GM21529 (cell line): ENCODE measurements around the gene TSPOAP1.

Experiments
- ATAC-seq: cut with Tn5 transposase; IDR thresholded peaks from one replicate; pipeline ENCODE4 v1.9.1; 2021; ENCODE audit not compliant: unreplicated experiment

The TSPOAP1 gene

GRCh38 chr17:58363457-58364185, 35.0 kb upstream of the TSPOAP1 start:
- no peak for ATAC-seq

DNA sequence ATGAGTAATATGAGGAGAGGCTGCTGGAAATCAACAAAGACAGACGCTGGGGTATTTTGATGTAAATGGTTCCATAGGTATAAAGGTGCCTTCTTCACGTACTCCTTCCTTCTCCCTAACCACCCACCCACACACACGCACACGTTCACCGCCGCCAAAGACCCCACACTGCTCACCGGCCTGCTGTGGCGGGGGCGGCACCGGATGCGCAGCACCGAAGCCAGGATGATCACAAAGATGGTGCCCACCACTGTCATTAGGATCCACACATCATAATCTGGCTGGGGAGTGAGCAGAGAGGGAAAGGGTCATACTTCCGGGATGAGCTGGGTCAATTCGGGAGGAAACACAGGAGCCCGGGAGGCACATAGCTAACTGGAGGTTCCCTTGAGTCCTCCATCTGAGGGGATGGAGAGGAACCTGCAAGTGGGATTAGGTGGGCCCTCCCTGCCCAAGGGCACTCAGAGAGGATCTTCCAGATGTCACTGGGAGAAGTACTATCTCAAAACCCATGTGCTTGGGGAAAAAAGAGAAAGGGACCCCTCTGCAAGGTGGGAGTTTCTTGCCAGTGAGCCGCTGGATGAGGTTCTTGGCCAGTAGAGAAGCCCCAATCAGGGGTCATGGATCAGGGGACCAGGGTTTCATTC, 33.9 kb upstream of the TSPOAP1 start:
- no peak for ATAC-seq

- no peak for ATAC-seq
Measured at GRCh38 chr17:58360296-58361063, 31.9 kb upstream of the TSPOAP1 start.

DNA sequence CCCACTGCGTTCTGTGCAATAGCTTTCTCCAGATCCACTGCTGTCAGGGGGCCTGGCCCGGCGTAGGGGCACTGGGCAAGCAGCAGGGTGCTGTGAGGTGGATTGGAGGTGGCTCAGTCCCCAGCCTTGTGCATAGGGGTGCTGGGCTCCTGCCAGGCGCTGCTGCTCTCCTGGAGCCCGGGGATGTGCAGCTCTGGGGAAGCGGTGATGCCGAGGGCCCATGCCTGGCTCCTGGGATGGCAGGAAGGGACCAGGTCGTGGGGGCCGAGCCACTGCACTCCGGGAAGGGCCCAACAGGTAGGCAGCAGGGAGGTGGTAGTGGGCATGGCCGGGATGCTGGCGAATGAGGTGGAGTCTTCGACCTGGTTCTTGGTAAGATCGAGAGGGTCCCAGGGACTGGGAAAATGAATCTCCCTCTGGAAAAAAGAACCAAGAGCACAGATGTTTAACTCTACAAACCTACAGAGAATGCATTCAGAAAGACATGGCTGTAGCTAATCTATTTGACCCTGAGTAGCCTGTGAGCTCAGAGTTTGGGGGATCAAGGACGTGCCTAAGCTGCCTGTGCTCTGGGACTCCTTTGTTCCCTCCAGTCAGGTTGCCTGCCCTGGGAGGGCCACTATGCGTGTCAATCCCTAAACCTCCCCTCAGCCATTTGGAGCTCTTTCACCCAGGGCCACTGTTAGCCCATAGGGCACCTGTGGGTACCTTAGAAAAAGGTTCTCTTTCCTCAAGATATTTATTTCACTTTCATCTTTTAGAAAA, 30.0 kb upstream of the TSPOAP1 start:
- ATAC-seq, result no peak

DNA sequence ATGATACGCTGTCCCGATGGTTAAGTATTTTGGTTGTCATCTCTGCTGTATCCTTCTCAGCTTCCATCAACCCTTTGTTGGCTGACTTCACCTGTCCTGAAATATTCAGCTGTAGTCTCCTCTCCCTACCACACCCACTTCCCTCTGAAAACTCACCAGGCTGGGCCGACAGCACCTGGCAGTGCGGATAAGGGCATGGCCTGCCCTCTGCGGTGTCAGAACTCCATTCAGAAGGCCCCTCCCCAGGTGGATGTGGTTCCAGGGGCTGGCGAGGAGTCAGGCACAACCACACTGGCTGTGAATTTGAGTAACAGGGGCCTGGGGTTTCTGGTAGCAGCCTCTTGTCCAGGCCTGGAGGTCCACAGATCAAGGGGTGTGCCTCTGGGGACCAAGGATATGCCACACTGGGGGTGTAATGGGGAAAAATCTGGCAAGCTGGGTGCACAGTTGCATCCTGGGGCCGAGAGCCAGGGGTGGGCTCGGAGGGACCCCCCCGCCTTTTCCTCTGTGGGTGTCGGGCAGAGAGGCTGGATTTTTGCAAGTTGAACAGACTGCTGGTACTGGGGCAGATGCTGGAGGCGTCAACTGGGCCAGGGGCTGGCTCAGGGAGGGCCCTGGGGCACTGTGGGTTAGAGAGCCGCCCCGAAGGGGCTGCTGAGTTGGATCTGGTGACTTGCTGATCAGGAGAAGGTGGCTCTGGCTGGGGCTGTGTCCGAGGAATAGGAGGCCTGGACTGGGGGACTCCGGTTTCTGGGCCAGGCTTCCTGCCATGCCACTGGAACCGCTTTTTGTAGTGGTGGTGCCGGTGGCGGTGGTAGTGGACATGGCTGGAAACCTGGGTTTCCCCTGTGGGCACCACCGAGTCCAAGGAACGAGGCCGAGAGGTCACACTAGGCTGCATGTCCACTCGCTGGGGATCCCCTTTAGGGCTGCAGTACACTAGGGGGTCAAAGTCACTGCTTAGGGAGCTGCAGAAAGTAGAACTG, 29.0 kb upstream of the TSPOAP1 start:
- no peak for ATAC-seq

- no peak for ATAC-seq
Measured at GRCh38 chr17:58356231-58356630, 27.6 kb upstream of the TSPOAP1 start.

DNA sequence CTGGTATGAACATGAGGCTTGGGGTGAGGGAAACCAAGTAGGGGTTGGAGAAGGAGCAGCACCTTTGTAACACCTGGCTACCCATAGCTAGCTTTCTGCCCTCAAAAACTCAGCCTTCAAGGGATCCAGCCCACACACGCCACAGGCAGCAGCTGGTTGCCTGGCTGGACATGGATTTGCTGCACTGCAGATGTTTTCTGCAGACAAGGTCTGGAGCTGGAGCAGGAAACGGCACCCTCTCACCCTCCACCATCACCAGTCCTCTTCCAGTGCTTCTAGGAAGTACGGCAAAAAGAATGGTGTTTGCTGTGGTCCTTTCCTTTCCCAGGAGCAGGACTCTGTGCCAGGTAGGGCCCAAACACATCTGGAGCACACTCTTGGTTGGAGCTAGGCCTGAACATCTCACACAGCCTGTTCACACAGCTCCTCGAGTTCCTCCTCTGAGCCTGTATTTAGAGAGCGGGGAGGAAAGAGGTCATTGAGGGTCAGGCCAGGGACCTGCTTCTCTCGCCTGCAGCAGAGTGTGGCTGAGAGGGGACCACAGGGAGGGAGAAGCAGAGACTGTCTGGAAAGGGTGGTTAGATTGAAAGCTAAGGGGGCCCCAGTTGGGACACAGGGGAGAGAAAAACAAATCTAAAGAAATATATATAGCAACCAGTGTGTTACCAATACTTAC, 26.1 kb upstream of the TSPOAP1 start:
- no peak for ATAC-seq

DNA sequence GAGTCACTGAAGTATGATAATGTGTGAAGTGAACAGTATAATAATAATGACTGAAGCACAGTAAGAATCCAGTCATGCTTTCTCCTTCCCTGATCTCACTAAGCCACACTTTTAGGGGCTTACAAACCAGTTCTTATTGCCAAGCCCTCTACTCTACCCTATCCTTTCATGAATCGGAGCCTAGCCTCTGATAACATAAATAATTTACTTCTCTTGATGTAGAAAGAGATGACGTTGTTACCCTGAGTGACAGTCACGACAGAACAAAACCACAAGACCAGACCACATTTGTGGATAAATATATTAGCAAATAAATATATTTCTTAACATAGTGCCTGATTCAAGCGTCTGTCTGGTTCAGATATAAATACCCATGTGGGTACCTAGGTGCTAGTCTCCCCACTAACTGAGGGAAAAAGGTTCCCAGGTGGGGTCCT, 24.8 kb upstream of the TSPOAP1 start:
- no peak for ATAC-seq

DNA sequence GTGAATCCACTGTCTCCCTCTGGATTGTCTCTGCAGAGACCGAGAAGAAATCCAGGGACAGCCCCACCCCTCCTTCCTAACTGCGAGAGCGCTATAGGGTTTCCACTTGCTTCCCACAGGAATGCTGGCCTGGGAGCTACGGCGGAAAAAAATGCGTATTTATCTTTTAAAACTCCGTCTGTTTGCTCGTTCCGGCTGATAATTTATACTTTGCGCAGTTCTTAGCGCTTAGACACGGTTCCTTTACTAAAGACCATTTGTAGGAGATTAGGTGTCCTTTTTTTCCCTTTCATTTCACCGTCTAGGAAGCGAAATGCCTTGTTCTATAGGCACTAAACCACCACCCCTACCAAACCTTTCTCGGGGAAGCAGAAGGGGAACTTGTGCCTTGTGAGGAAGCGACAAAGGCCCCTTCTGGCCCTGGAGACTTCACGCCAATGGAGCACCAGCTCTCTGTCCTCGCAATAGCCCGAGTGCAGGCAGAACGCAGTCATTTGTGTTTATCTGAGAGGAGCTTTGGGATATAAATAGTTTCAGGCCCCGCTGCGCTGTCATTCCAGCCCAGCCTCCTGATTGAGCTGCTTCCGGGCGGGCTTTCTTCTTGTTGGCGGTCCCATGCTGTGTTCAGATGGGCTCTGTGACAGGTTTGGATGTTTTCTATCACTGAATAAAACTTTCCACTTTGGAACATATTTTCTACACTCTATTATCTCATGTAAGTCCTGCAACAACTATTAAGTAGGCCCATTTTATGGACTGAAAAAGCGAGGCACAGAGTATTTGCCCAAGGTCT, 24.2 kb upstream of the TSPOAP1 start:
- peak; percentile 6 for ATAC-seq

DNA sequence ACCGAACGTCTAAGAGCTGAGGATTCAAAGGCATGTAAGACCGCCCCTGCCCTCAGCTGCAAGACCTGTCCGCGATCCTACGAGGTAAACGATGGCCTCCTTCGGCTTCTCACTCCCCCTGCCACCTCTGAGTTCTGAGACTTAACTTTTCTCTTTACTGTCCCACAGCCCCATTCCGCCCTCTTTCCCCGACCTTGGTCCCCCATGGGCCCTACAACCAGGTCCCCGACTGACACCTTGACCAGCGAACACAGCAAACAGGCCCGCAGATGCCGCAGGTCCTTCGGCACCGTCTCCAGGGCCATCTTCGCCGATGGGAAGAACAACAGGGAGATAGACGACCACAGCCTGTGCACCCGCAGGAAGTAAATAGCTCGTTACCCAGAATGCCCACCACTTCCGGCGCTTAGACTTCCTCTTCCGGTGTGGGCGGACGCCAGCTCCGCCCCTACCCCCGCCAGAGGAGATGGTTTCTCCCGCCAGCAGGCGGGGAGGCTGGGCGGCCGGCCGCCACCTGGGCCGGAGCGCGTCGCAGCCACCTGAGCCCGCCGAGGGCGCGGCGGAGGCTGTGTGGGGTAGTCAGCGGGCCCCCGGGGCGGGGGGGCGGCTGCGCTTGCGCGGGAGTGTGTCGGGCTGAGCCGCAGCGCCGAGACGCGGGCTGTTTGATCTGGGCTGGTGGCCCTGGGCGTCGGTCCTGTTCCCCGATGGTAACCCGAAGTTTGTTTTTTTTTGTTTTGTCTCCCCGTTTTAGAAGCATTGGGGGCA, 23.4 kb upstream of the TSPOAP1 start, which contains the start of gene SUPT4H1:
TSS of gene SUPT4H1 (minus strand) at position 371 of the 765 bp plus-strand sequence. CDS start at position 305, 66 bp downstream.
- ATAC-seq, result peak; percentile 84

DNA sequence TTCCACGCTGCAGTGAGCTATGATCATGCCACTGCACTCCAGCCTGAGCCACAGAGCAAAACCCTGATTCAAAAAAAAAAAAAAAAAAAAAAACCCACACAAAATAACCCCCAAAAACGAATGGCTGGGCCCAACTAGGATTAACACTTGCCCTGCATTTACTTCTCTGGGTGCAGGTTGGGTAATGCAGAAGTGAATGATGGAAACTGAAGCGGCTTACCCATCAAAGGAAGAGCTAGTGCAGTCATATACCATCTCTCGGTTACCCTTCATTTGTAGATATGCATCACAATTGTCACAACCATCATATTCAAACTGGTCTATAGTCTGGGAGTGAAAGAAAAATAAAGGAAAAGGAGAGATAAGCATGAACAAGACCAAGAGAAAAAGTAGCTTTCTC, 22.6 kb upstream of the TSPOAP1 start:
- ATAC-seq, result no peak

GRCh38 chr17:58348038-58348437, 19.4 kb upstream of the TSPOAP1 start:
- no peak for ATAC-seq

DNA sequence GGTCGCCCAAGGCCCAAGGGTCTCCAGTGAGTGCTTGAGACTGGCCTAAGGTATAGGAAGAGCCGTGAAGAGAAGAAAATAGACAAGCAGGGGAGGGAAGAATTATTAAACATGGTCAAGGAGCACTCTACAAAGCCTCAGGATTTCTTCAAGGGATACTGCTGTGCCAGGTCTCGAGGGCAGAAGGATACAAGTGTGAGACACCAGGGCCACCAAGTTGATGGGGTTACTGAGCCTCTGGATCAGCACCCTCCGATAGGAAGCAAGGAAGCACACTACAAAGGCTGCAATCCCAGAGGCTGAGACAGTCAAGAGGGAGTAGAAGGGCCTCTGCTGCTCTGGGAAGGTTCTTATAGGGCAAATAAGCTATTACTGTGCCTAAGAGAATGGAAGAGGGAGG, 16.9 kb upstream of the TSPOAP1 start:
- no peak for ATAC-seq

- peak; percentile 45 for ATAC-seq
Measured at GRCh38 chr17:58344791-58345157, 16.2 kb upstream of the TSPOAP1 start.

DNA sequence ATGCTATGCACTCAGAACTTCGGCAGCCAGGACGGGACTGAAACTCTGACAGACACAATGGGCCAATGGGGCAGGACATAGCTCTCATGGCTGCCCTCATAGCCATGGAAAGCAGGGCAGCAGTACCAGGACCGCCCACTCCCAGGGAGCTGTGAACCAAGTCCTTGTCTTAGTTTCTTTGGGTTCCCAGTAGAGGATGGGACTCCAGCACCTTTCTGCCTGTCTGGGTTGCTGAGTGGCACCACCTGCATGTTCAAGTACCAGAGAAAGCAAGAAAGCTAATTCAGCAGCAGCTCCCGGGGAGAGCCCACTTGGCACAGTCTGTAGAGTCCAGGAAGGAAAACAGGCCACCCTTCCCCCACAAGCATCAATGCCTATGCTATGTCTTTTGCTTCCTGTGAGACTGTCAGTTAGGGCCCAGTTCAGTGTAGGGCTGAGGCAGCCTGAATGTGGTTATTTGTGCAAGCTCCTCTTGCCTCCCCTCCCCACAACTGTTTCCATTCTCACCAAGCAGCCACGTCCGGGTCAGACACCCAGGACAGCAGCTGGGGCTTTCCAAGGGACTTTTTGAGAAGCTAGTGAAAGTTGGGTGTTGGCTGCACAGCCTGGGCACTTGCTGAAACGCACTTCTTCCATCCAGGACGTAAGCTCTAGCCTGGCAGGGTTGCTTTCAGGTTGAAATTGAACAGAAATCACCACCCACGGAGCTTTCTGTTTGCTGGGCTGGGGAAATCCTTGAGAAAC, 15.6 kb upstream of the TSPOAP1 start:
- ATAC-seq, result peak; percentile 76

DNA sequence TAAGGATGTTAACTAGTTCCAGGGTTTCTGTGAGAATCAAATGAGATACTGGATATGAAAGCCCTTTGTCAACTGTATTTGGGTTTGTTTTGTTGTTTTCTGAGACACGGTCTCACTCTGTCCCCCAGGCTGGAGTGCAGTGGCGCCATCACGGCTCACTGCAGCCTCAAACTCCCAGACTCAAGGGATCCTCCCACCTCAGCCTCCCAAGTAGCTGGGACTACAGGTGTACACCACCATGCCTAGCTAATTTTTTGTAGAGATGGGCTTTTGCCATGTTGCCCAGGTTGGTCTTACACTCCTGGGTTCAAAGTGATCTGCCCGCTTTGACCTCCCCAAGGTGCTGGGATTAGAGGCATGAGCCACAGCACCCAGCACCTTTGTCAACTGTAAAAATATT, 14.5 kb upstream of the TSPOAP1 start:
- ATAC-seq, result no peak

GRCh38 chr17:58341861-58342475, 13.4 kb upstream of the TSPOAP1 start:
- no peak for ATAC-seq
